ENCODE results near the gene HIVEP3.

DNA sequence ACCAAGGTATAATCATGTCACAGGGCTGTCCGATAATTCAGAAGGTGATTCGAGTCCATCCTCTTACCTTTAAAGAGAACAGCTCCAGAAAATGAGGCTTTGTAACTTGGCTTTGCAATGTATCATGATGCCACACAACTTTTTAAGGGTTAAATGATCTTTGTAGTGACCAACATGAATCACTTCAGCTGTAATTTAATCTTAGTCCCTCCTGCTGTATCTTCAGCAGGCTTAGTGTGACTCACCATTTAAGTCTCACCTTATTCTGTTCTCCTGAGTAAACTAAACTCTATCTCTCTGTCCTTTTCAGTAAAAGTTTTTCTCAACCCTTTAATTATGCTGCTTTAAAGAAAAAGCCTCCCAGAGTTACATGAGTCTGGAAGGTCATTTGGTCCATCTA lies 1.9 kb upstream of the HIVEP3 start:
- TF ChIP-seq, protein P1, sequence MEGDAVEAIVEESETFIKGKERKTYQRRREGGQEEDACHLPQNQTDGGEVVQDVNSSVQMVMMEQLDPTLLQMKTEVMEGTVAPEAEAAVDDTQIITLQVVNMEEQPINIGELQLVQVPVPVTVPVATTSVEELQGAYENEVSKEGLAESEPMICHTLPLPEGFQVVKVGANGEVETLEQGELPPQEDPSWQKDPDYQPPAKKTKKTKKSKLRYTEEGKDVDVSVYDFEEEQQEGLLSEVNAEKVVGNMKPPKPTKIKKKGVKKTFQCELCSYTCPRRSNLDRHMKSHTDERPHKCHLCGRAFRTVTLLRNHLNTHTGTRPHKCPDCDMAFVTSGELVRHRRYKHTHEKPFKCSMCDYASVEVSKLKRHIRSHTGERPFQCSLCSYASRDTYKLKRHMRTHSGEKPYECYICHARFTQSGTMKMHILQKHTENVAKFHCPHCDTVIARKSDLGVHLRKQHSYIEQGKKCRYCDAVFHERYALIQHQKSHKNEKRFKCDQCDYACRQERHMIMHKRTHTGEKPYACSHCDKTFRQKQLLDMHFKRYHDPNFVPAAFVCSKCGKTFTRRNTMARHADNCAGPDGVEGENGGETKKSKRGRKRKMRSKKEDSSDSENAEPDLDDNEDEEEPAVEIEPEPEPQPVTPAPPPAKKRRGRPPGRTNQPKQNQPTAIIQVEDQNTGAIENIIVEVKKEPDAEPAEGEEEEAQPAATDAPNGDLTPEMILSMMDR (IDR thresholded peaks at IDR 0.05) = no peak
- TF ChIP-seq POLR2A (IDR thresholded peaks at IDR 0.05) = no peak
